GM12874 (cell line): ENCODE measurements around the gene EIF2S3B.

Source experiments
- CTCF ChIP-seq: IDR thresholded peaks from 2 replicates; pipeline ENCODE4 v1.5.1; 2011; ENCODE audit warnings: low read depth, mild to moderate bottlenecking, control low read depth, low read length, moderate library complexity; ENCODE audit not compliant: insufficient read depth

EIF2S3B gene

GRCh38 chr12:10537721-10538120, 32.0 kb downstream of the EIF2S3B start:
- no peak for TF ChIP-seq CTCF

GRCh38 chr12:10540776-10541205, 35.1 kb downstream of the EIF2S3B start:
- TF ChIP-seq CTCF, result no peak

- no peak for TF ChIP-seq CTCF
Observed at GRCh38 chr12:10543499-10543898, 37.8 kb downstream of the EIF2S3B start.

- TF ChIP-seq CTCF, result no peak
Observed at GRCh38 chr12:10551375-10551774, 45.7 kb downstream of the EIF2S3B start.

- TF ChIP-seq CTCF, result no peak
Observed at GRCh38 chr12:10553148-10553547, 47.5 kb downstream of the EIF2S3B start.

GRCh38 chr12:10554228-10554755, 48.6 kb downstream of the EIF2S3B start:
- TF ChIP-seq CTCF, result no peak

- TF ChIP-seq CTCF, result no peak
Observed at GRCh38 chr12:10554756-10555481, 49.2 kb downstream of the EIF2S3B start.
